ENCODE results near the gene KCNG2.

Gene KCNG2

DNA sequence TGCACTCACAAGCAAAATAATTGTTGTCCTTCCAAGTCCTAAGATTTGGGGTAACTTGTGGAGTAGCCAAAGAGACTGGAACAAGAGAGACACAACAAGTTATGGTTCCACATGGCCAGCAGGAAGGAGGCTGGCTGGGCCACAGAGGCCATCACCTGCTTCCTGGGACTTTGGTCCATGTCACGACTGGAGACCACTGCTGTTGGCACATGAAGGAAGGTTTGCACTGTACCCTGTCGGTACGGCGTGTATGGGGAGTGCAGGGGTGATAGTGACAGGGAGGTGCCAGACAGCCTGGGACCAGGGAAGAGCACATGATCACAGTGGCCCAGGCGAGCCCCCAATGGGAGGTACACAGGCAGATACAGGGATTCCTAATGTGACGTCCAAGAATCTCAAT is 138.2 kb downstream of the KCNG2 start:
- ChIA-PET CTCF (no interaction called here), POLR2A (no interaction called here)
- Histone ChIP-seq H3K27ac (ENCODE audit: extremely low read depth, low read depth, low read length) (no peak overlapping the region), H3K9me3 (ENCODE audit: control insufficient read depth, insufficient read depth, low read depth, low read length) (no peaks in the 10 kb centered on the region), H3K36me3 (ENCODE audit: control insufficient read depth in 2 of 2, insufficient read depth in 1 of 2, low read length in 2 of 2) (peaks cover 4 to 30% of the 10 kb centered on the region in 2 experiments; a peak in 2 of 3 replicates), H3K4me3 (ENCODE audit: low read depth, low read length) (no peak overlapping the region), H3K4me1 (ENCODE audit: control insufficient read depth, insufficient read depth, low read length) (no peaks in the 10 kb centered on the region)
- TF ChIP-seq ZNF843 (tag by site-specific recombination; IDR thresholded peaks at IDR 0.05) (no peak), ZNF157 (tag by site-specific recombination; IDR thresholded peaks at IDR 0.05) (peak; percentile 68)

DNA sequence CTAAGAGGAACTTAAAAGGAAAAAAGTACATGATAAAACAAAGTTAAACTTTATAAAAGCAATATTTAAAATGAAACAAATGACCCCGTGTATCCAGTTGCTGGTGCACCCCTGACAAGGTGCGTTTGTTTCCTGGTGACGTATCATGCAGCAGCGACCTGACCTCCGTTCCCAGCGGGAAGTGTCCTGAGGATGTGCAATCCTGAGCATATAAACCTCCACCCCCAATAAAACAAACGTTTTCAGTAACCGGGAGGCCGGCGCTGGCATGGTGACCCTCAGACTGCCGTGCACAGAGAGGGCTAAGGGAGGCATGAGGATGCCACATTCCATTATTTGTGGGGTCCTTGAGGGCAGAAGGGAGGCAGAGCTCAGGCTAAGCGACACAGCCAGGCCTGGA is 138.9 kb downstream of the KCNG2 start:
- H3K4me3 ChIP-seq (ENCODE audit: low read depth, low read length) = no peak overlapping the region
- H3K4me1 ChIP-seq (ENCODE audit: control insufficient read depth, insufficient read depth, low read length) = no peaks in the 10 kb centered on the region
- no peaks in the 10 kb centered on the region for H3K9me3 ChIP-seq (ENCODE audit: control insufficient read depth, insufficient read depth, low read depth, low read length)
- POLR2A ChIA-PET = no interaction called here
- TF ChIP-seq ZNF473 (tag by site-specific recombination; IDR thresholded peaks at IDR 0.05) (no peak), ZNF664 (tag by site-specific recombination; IDR thresholded peaks at IDR 0.05) (no peak), ZNF366 (tag by site-specific recombination; conservative IDR thresholded peaks at IDR 0.05) (no peak), ZNF837 (tag by site-specific recombination; IDR thresholded peaks at IDR 0.05) (no peak), ZNF174 (tag by site-specific recombination; IDR thresholded peaks at IDR 0.05) (no peak), ZNF623 (tag by site-specific recombination; IDR thresholded peaks at IDR 0.05) (no peak), ZNF350 (tag by site-specific recombination; IDR thresholded peaks at IDR 0.05) (no peak), ZBTB20 (tag by site-specific recombination; IDR thresholded peaks at IDR 0.05) (no peak)
- TF ChIP-seq, protein P1, sequence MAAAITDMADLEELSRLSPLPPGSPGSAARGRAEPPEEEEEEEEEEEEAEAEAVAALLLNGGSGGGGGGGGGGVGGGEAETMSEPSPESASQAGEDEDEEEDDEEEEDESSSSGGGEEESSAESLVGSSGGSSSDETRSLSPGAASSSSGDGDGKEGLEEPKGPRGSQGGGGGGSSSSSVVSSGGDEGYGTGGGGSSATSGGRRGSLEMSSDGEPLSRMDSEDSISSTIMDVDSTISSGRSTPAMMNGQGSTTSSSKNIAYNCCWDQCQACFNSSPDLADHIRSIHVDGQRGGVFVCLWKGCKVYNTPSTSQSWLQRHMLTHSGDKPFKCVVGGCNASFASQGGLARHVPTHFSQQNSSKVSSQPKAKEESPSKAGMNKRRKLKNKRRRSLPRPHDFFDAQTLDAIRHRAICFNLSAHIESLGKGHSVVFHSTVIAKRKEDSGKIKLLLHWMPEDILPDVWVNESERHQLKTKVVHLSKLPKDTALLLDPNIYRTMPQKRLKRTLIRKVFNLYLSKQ (tag by site-specific recombination; IDR thresholded peaks at IDR 0.05; ENCODE audit: borderline replicate concordance) = no peak
- TF ChIP-seq, protein P2, sequence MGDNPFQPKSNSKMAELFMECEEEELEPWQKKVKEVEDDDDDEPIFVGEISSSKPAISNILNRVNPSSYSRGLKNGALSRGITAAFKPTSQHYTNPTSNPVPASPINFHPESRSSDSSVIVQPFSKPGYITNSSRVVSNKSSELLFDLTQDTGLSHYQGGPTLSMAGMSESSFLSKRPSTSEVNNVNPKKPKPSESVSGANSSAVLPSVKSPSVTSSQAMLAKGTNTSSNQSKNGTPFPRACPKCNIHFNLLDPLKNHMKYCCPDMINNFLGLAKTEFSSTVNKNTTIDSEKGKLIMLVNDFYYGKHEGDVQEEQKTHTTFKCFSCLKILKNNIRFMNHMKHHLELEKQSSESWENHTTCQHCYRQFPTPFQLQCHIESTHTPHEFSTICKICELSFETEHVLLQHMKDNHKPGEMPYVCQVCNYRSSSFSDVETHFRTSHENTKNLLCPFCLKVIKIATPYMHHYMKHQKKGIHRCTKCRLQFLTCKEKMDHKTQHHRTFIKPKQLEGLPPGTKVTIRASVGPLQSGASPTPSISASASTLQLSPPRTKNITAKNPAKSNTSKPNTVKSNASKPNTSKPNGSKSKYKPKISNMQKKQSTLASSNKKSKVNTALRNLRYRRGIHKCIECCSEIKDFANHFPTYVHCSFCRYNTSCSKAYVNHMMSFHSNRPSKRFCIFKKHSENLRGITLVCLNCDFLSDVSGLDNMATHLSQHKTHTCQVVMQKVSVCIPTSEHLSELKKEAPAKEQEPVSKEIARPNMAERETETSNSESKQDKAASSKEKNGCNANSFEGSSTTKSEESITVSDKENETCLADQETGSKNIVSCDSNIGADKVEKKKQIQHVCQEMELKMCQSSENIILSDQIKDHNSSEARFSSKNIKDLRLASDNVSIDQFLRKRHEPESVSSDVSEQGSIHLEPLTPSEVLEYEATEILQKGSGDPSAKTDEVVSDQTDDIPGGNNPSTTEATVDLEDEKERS (tag by site-specific recombination; IDR thresholded peaks at IDR 0.05) = no peak
- TF ChIP-seq, protein P3, sequence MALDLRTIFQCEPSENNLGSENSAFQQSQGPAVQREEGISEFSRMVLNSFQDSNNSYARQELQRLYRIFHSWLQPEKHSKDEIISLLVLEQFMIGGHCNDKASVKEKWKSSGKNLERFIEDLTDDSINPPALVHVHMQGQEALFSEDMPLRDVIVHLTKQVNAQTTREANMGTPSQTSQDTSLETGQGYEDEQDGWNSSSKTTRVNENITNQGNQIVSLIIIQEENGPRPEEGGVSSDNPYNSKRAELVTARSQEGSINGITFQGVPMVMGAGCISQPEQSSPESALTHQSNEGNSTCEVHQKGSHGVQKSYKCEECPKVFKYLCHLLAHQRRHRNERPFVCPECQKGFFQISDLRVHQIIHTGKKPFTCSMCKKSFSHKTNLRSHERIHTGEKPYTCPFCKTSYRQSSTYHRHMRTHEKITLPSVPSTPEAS (tag by site-specific recombination; IDR thresholded peaks at IDR 0.05) = no peak
- TF ChIP-seq, protein P4, sequence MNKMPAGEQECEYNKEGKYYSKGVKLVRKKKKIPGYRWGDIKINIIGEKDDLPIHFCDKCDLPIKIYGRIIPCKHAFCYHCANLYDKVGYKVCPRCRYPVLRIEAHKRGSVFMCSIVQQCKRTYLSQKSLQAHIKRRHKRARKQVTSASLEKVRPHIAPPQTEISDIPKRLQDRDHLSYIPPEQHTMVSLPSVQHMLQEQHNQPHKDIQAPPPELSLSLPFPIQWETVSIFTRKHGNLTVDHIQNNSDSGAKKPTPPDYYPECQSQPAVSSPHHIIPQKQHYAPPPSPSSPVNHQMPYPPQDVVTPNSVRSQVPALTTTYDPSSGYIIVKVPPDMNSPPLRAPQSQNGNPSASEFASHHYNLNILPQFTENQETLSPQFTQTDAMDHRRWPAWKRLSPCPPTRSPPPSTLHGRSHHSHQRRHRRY (tag by site-specific recombination; IDR thresholded peaks at IDR 0.05) = no peak
- H3K27ac ChIP-seq (ENCODE audit: extremely low read depth, low read depth, low read length) = no peak overlapping the region
- CTCF ChIA-PET = interaction anchor here (0.6 kb wide), 2 partner anchors 48 to 81 kb away, joined by 3 read pairs; no protein-coding TSS in a partner anchor
- peaks cover 4 to 37% of the 10 kb centered on the region in 2 experiments for H3K36me3 ChIP-seq (ENCODE audit: control insufficient read depth in 2 of 2, insufficient read depth in 1 of 2, low read length in 2 of 2)

DNA sequence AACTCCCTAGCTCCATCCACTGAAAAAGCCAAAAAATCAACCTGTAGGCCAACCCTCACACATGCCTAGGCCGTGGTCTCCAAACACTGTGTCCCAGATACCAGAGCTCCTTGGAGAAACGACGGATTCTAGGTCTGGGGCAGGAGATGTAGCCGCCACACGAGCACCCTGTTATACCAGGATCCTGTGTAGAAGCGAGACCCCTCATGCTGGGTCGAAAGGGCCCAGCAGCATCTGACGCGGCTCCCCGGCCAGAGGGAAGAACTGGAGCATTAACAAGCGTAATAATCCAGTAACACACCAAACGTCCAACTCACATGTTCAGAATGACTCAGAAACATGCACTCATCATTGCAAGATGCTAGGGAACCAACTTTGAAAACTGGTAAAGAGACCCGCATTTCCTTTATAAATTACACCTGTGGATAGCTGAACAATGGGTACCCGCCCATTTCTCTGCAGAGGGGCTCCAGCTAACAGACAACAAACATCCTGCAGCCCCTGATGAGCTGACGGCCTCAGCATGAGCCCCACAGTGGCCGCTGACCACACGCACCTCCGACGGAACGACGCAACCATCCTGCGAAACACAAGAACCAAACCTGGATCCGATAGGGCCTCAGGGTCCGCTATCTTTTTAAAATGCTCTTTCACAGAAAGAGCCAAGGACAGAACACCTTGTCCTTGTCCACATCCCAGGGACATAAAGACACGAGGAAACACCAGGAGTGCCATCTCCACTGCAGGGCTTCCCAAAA is 139.5 kb downstream of the KCNG2 start:
- POLR2A ChIA-PET = no interaction called here
- TF ChIP-seq SP2 (tag by site-specific recombination; IDR thresholded peaks at IDR 0.05) = no peak
- no peak for TF ChIP-seq ZNF558 (tag by site-specific recombination; IDR thresholded peaks at IDR 0.05)
- CTCF ChIA-PET = interaction anchor here (0.6 kb wide), 1 partner anchor 82 kb away, joined by 3 read pairs; no protein-coding TSS in a partner anchor

More for the DNA sequence above, 139.5 kb downstream of the KCNG2 start:
- Histone ChIP-seq H3K4me3 (ENCODE audit: low read depth, low read length) (no peak overlapping the region), H3K4me1 (ENCODE audit: control insufficient read depth, insufficient read depth, low read length) (no peaks in the 10 kb centered on the region), H3K9me3 (ENCODE audit: control insufficient read depth, insufficient read depth, low read depth, low read length) (no peaks in the 10 kb centered on the region), H3K36me3 (ENCODE audit: control insufficient read depth in 2 of 2, insufficient read depth in 1 of 2, low read length in 2 of 2) (peaks cover 10 to 44% of the 10 kb centered on the region in 2 experiments), H3K27ac (ENCODE audit: extremely low read depth, low read depth, low read length) (no peak overlapping the region)
